Stimulated activated CD8-positive, alpha-beta memory T cell treated with anti-CD3 and anti-CD28 coated beads, Interleukin-2, amount 100 ng/mL, for 48 hours (primary cell): ENCODE measurements around the gene PRH1.

Source experiments
- DNase-seq, 2 donors: peaks; one replicate each; pipeline ENCODE4 v3.0.0-alpha.2; 2020; ENCODE audit warnings: low read depth in 2 of 2

The PRH1 gene

GRCh38 chr12:10884086-10884725 is at the start of gene PRH1:
PRH1 (minus strand) TSS chr12:10884255; CDS start chr12:10884217, 38 bp downstream.
- no peak for DNase-seq

- no peak for DNase-seq
Observed at GRCh38 chr12:10928746-10929286, 44.8 kb upstream of the PRH1 start, which contains the start of gene PRH2. PRH2 (plus strand) TSS chr12:10929236; CDS start chr12:10929274, 38 bp downstream.

- DNase-seq, result no peak
Observed at GRCh38 chr12:10926269-10926668, 42.2 kb upstream of the PRH1 start.

- DNase-seq, result no peak
Observed at GRCh38 chr12:10919809-10920208, 35.8 kb upstream of the PRH1 start.

GRCh38 chr12:10910380-10910779 is 26.3 kb upstream of the PRH1 start:
- no peak for DNase-seq

- no peak for DNase-seq
Observed at GRCh38 chr12:10909462-10909861, 25.4 kb upstream of the PRH1 start, which contains the start of gene TAS2R13. TAS2R13 (minus strand) TSS chr12:10909562; CDS start chr12:10909298, 264 bp downstream.

GRCh38 chr12:10904686-10905085 is 20.6 kb upstream of the PRH1 start:
- no peak for DNase-seq

- DNase-seq, result no peak
Observed at GRCh38 chr12:10901427-10901826, 17.4 kb upstream of the PRH1 start.

GRCh38 chr12:10900972-10901371 is 16.9 kb upstream of the PRH1 start:
- DNase-seq, result no peak

GRCh38 chr12:10900530-10900929 is 16.5 kb upstream of the PRH1 start:
- DNase-seq, result no peak

- DNase-seq, result no peak
Observed at GRCh38 chr12:10896854-10897253, 12.8 kb upstream of the PRH1 start.

GRCh38 chr12:10891937-10892336 is 7.9 kb upstream of the PRH1 start:
- DNase-seq, result no peak

- no peak for DNase-seq
Observed at GRCh38 chr12:10889226-10889625, 5.2 kb upstream of the PRH1 start.

- DNase-seq, result no peak
Observed at GRCh38 chr12:10873378-10873777, 10.7 kb downstream of the PRH1 start.

GRCh38 chr12:10867381-10867780 is 16.7 kb downstream of the PRH1 start:
- no peak for DNase-seq

GRCh38 chr12:10863512-10864218 is 20.4 kb downstream of the PRH1 start:
- DNase-seq, result no peak

GRCh38 chr12:10861366-10861765 is 22.7 kb downstream of the PRH1 start:
- no peak for DNase-seq

GRCh38 chr12:10855807-10856206 is 28.2 kb downstream of the PRH1 start:
- DNase-seq, result no peak

- no peak for DNase-seq
Observed at GRCh38 chr12:10853776-10854175, 30.3 kb downstream of the PRH1 start.

- no peak for DNase-seq
Observed at GRCh38 chr12:10851243-10851858, 32.7 kb downstream of the PRH1 start.

- no peak for DNase-seq
Observed at GRCh38 chr12:10849425-10849878, 34.6 kb downstream of the PRH1 start, which contains the start of gene PRR4. PRR4 (minus strand) TSS chr12:10849475; CDS start chr12:10849437, 38 bp downstream.

- no peak for DNase-seq
Observed at GRCh38 chr12:10847744-10848143, 36.3 kb downstream of the PRH1 start.
